ENCODE data around the gene FBXO34.

The FBXO34 gene, protein sequence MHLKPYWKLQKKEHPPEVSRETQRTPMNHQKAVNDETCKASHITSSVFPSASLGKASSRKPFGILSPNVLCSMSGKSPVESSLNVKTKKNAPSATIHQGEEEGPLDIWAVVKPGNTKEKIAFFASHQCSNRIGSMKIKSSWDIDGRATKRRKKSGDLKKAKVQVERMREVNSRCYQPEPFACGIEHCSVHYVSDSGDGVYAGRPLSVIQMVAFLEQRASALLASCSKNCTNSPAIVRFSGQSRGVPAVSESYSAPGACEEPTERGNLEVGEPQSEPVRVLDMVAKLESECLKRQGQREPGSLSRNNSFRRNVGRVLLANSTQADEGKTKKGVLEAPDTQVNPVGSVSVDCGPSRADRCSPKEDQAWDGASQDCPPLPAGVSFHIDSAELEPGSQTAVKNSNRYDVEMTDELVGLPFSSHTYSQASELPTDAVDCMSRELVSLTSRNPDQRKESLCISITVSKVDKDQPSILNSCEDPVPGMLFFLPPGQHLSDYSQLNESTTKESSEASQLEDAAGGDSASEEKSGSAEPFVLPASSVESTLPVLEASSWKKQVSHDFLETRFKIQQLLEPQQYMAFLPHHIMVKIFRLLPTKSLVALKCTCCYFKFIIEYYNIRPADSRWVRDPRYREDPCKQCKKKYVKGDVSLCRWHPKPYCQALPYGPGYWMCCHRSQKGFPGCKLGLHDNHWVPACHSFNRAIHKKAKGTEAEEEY

GRCh38 chr14:55270832-55271571 is at the start of gene FBXO34:
FBXO34 (plus strand) TSS chr14:55271421; CDS start chr14:55350391, 78,970 bp downstream.
- peak; percentile 86 for DNase-seq (ENCODE audit: extremely low spot score, insufficient read length, low read depth)
- FAIRE-seq = peak; percentile 99

DNA sequence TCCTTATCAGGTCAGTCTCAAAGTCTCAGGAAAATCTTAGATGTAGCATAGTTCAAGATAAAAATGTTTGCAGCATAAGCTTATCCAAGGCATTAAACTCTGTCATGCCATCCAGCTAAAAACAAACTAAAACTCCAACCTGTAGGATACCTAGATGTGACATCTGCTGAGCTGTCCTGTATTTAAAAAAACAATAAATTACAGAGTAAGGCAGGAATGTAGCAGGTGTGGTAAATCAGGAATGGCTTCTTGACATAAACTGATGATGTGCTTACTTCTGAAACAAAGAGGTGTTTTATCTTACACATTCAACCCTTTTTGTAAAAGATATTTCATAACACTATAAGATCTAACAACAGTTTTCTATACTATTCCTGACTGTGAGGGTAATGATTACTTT is 49.3 kb upstream of the FBXO34 start:
- no peak for FAIRE-seq
- DNase-seq (ENCODE audit: extremely low spot score, insufficient read length, low read depth) = no peak

DNA sequence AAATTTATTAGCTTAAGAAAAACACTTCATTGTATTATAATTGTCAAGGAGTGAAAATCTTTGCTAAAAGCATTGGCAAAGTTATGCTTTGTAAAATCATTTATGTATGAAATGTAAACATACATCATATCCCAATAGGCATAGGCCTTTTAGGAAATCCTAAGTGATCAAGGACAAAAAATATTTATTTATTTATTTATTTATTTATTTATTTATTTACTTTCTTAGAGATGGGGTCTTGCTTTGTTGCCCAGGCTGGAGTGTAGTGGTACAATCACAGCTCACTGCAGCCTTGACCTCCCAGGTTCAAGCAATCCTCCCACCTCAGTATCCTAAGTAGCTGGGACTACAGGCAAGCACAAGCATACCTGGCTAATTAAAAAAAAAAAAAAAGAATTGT is 47.9 kb upstream of the FBXO34 start:
- DNase-seq (ENCODE audit: extremely low spot score, insufficient read length, low read depth) (no peak), FAIRE-seq (no peak)

DNA sequence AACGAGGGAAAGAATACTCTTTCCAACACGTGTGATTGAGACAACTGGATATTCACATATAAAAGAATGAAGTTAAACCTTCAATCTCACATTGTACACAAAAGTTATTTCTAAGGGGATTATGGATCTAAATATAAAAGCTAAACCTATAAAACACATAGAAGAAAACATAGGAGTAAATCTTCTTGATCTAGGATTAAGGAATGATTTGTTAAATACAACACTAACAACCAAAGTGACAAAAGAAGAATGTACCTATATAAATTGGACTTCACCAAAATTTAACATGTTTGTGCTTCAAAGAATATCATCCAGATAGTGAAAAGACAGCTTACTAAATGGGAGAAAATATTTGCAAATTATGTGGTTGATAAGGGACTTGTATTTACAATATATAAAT is 43.0 kb upstream of the FBXO34 start:
- no peak for DNase-seq (ENCODE audit: extremely low spot score, insufficient read length, low read depth)
- no peak for FAIRE-seq

GRCh38 chr14:55233591-55233990 is 37.6 kb upstream of the FBXO34 start:
- DNase-seq (ENCODE audit: extremely low spot score, insufficient read length, low read depth) = no peak
- no peak for FAIRE-seq

DNA sequence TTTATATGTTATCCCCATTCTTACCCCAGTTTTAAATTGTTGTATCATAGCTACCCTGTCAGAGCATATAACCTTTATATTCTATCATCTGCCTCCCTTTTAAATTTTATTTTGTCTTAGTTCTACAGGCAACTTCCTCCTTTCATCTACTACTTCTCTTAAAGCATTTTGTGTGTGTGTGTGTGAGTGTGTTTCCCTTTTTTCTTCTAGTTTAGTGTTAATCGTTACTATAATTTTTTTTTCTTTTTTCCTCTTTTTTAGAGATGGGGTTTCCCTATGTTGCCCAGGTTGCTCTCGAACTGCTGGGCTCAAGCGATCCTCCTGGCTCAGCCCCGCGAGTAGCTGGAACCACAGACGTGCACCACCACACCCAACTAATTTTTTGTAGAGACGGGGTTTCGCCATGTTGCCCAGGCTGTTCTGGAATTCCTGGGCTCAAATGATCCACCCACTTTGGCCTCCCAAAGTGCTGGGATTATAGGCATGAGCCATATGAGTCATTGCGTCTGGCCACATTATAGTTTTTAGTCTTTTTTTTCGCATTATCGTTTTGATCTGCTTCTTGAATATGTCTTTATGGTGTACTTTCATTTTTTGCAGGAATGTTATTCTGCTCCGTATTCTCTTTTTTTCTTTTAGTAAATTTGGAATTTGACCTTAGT is 33.1 kb upstream of the FBXO34 start:
- no peak for FAIRE-seq

DNA sequence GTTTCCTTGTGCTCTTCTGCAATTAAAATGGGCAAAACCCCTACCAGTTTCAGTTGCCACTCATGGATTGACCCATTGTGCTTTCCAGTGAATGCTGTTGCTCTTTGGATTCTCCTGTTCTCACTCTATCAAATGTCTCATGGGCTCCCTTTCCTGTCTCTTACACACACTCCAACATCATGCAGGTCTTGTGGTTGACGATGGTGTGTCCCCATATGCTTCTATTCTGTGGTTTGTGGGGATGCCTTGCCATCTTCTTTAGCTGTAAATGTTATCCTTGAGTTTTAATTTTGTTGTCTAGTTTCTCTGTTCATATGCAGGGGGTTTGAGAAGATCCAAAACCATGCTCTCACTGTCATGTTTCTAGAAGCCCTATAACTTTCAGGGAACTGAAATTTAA is 31.9 kb upstream of the FBXO34 start:
- no peak for FAIRE-seq

More for the DNA sequence above, 33.1 kb upstream of the FBXO34 start:
- no peak for DNase-seq (ENCODE audit: extremely low spot score, insufficient read length, low read depth)

GRCh38 chr14:55240526-55241178 is 30.6 kb upstream of the FBXO34 start:
- no peak for DNase-seq (ENCODE audit: extremely low spot score, insufficient read length, low read depth)
- no peak for FAIRE-seq

More for the DNA sequence above, 31.9 kb upstream of the FBXO34 start:
- DNase-seq (ENCODE audit: extremely low spot score, insufficient read length, low read depth) = no peak

DNA sequence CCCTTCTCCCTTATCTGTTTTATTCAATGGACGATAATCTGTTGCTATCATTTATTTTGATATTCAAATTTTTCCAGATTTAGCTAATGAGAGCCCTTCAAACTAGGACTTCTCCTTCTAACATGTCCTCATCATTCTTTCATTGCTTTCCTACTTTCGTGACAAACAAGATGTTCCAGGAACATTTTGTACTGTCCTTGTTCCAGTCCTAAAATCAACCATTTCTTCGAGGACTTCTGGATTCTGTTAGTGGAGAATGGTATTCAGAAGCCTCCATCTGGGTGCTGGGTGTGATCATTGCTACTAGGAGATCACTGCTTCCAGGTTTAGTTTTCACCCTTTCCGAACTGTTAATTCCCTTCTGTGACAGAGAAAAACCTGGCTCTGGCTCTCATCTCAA is 29.5 kb upstream of the FBXO34 start:
- FAIRE-seq (no peak), DNase-seq (ENCODE audit: extremely low spot score, insufficient read length, low read depth) (no peak)

DNA sequence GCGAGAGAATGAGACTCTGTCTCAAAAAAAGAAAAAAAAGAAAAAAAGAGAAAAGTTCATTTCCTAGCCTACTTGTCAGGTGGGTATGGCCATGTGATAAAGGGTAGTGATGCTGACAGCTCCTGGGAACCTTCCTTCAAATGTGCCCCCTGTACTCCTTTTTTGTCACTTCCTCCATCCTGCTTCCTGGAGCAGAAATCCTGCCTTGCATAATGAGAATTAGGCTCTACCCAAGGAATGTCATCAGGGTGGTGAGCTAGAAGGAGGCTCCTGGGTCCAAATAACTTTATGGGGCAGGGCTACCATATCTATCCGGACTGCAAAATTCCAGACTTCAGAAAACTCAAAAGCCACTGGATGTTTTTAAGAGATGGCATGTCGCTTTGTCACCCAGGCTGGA is 27.8 kb upstream of the FBXO34 start:
- FAIRE-seq (no peak), DNase-seq (ENCODE audit: extremely low spot score, insufficient read length, low read depth) (no peak)

- FAIRE-seq (no peak), DNase-seq (ENCODE audit: extremely low spot score, insufficient read length, low read depth) (no peak)
These were observed 27.4 kb upstream of the FBXO34 start for GRCh38 chr14:55243813-55244212.

DNA sequence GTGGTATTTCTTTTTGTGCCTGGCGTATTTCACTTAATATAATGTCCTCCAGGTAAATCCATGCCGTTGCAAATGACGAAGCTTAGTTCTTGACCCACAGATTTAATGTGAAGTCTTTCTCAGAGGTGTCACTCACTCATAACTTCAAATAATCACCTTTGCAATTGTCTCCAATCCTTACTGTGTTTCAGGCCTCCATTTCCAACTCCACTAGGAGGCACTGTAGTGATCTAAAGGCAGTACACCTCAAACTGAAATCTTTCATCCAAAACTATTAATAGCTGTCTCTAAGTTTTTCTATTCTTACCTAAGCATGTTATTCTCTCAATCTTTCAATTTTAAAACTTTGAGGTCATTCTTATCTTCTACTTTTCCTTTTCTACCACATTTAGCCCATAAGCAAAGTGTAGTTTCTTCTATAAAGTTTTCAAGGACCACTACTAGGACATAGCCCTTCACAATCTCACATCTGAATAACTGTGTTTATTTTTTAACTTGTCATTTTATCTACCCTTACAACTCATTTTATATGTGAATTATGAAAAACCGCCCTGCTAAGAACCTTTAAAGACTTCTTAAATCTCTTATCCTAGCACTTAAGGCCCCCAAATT is 25.5 kb upstream of the FBXO34 start:
- no peak for DNase-seq (ENCODE audit: extremely low spot score, insufficient read length, low read depth)
- peak; percentile 54 for FAIRE-seq

DNA sequence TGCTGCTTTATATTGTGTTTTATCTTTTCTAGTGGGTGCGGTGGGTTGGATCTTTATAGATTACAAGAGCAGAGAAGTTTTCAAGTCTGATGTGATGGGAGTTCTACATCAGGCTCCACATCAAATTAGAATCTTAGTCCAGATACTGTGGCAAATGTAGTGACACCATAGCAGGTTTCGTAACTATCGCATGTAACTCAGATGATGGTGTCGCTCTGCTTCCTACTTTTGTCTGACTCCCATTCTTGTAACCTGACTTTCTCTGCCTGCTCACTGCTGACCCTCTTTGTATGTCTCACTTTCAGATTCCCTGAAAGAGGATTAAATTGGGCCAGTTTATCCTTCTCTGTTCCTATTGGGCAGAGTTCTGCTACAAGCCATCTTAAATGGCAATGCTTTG is 22.8 kb upstream of the FBXO34 start:
- DNase-seq (ENCODE audit: extremely low spot score, insufficient read length, low read depth) (no peak), FAIRE-seq (no peak)

GRCh38 chr14:55249423-55249822 is 21.8 kb upstream of the FBXO34 start:
- DNase-seq (ENCODE audit: extremely low spot score, insufficient read length, low read depth) (no peak), FAIRE-seq (no peak)

DNA sequence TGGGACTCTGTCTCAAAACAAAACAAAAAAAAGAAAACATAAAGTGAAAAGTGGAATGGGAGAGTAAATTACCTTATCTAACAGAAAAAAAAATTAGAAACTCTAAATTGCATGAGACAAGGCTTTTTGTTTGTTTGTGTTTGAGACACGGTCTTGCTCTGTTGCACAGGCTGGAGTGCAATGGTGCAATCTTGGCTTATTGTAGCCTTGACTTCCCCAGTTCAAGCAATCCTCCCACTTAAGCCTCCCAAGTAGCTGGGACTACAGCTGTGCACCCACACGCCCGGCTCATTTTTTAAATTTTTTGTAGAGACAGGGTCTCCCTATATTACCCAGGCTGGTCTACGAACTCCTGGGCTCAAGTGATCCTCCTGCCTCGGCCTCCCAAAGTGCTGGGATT is 17.9 kb upstream of the FBXO34 start:
- FAIRE-seq (no peak), DNase-seq (ENCODE audit: extremely low spot score, insufficient read length, low read depth) (no peak)

- FAIRE-seq (no peak), DNase-seq (ENCODE audit: extremely low spot score, insufficient read length, low read depth) (no peak)
These were observed 16.6 kb upstream of the FBXO34 start for GRCh38 chr14:55254581-55254980.

- no peak for DNase-seq (ENCODE audit: extremely low spot score, insufficient read length, low read depth)
- no peak for FAIRE-seq
These were observed 15.2 kb upstream of the FBXO34 start for GRCh38 chr14:55255979-55256378.

GRCh38 chr14:55256586-55256985 is 14.6 kb upstream of the FBXO34 start:
- FAIRE-seq = no peak
- DNase-seq (ENCODE audit: extremely low spot score, insufficient read length, low read depth) = no peak

DNA sequence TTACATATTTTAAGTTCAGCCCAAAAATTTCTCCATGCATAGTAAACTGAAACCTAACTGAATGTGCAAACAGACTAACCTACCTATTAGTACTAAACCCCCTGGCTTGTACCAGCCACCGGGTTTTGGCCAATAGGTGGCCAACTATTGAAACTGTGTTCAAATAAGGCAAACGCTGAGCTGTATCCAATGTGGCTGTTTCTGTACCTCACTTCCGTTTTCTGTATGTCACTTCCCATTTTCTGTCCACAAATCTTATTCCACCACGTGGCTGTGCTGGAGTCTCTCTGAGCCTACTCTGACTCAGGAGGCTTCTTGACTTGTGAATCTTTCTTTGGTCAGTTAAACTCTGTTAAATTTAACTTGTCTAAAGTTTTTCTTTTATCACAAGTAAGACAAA is 6.0 kb upstream of the FBXO34 start:
- FAIRE-seq (peak; percentile 39), DNase-seq (ENCODE audit: extremely low spot score, insufficient read length, low read depth) (no peak)
